Myocyte (in vitro differentiated cells): Measurements from ENCODE around the gene RBPJ. TPM values are rescaled to one million over a fixed set of nuclear protein-coding genes. Genes with fewer than 3 reads are reported as not detected.

Experiments
- DNase-seq: peaks from one replicate; pipeline ENCODE4 v3.0.0-alpha.2; 2012; ENCODE audit warnings: low read depth
- total RNA-seq: library from RNA; depleted of rRNA; stranded (reverse); fragments of >200 nt; gene quantifications from 2 replicates; pipeline ENCODE4 v1.2.3, GENCODE V29; 2014

Gene RBPJ
- total RNA-seq, 1 donor from 2014 or later: 95.2 TPM

DNA sequence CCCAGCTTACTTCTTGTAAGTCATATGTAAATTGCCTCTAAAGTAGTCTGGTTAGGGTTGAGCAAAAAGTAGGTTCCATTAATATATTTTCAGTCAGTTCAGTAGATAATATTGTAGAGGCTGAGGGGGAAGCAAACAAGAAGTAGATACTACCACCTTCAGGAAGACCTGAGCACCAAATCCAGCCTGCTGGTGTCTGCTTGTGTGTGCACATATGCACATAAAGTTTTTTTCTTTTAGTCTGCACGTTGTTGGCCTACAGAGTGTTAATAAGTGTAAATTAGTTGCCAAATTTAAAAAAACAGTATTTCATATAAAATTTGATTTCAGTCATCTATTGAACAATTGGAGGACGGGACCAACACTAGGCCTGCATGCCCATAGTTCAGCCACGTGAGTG is 92.8 kb downstream of the RBPJ start:
- DNase-seq: no peak

DNA sequence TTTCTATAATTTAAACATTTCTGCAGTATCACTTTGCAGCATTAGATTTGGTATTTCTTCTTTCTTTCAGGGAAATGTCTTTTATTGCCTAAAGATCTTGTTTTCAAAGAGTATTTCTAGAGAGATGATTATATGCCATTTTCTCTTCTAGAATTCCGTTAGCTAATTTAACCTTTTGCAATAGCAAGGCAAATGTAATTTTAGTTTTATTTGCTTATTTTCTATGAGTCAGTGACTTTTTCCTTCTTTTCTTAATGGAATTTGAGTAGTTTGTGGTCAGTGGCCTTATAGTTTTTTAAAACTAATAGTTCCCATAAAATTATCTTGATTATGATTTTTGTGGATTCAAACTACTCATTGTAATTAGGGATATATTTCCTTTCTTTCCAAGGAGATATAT is 97.3 kb downstream of the RBPJ start:
- no peak for DNase-seq

DNA sequence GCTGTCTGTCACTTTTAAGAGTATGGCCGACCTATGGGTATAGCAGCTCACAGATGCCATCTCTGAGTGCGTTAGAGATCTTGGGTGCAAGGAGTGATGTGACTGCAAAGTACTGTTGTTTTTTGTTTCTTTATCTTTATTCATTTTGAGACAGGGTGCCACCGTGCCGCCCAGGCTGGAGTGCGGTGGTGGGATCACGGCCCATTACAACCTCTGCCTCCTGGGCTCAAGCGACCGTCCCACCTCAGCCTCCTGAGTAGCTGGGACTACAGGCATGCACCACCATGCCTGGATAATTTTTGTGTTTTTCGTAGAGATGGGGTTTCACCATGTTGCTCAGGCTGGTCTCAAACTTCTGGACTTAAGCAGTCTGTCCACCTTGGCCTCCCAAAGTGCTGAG is 98.0 kb downstream of the RBPJ start:
- no peak for DNase-seq

DNA sequence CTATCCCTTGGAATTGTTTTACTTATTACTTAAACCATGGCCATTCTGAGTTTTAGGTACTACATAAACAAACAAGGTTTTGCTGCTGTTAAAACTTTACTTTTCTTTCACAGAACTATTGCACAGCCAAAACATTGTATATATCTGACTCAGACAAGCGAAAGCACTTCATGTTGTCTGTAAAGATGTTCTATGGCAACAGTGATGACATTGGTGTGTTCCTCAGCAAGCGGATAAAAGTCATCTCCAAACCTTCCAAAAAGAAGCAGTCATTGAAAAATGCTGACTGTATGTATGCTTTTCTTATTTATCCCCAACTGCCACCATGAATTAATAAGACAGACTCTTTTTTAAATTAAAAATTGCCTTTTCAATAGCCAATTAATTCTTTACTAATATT is 99.6 kb downstream of the RBPJ start:
- DNase-seq: no peak

DNA sequence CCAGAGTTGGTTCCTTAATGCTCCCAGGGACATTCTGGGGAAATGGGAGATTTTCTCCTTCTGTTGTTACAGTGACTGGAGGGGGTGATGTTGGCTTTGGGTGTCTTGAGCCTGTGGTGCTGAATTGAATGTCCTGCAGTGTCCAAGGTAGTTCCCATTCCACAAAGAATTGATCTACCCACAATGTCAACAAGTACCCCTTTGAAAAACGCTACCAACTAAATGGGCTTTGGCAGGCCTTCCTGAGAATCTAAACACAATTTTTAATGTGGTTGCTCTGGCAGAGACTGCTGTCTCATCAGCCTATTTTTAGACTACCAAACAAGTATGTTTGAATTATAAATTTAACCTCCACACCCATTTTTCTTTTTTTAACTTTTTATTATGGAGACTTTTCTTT is 100.1 kb downstream of the RBPJ start:
- DNase-seq: peak; percentile 62

DNA sequence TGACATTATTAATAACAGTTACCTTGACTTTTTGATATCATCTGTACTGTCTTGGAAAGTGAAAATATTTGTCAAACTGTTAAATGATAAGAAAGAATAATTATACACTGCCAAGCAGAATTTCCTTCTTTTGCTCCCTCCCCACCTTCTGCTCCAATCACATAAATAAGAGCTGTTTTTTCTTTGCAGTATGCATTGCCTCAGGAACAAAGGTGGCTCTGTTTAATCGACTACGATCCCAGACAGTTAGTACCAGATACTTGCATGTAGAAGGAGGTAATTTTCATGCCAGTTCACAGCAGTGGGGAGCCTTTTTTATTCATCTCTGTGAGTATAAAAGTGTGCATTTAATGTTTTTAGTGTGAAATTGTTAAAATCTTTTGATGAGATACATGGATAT is 103.3 kb downstream of the RBPJ start:
- no peak for DNase-seq

DNA sequence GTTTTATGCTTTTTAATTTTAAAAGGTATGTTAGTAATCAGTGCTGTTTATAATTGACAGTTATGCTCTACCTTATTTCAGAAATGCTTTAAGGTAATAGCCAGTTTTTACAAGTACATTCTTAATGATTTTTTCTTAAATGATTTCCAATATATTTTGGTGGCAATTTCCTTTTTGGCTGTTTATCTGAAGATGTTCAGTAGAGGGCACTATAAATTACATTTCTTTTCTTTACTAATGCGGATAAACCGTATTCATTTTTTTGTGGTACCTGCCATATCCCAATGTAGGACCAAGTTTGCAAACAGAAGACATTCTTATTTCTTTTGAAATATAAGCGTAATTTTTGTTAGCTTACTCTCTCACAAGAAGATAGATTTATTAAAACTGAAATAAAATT is 104.0 kb downstream of the RBPJ start:
- DNase-seq: no peak

DNA sequence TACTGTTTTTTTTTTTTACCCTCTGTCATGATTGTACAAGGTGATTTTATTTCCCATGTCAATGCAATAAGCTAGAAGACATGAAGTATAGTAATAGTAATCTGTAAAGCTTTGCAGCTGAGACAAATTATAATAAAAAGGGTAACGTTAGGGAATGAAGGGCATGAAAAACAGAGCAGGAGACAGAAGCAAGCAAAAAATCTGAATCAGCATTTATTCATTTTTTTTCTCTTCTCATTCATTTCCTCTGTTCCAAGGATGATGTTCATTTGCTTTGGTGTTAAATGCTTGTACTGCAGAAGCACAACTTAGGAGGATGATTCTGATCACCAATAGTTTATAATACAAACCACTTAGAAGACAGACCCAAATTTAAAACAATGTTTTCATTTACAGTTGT is 105.1 kb downstream of the RBPJ start:
- no peak for DNase-seq

DNA sequence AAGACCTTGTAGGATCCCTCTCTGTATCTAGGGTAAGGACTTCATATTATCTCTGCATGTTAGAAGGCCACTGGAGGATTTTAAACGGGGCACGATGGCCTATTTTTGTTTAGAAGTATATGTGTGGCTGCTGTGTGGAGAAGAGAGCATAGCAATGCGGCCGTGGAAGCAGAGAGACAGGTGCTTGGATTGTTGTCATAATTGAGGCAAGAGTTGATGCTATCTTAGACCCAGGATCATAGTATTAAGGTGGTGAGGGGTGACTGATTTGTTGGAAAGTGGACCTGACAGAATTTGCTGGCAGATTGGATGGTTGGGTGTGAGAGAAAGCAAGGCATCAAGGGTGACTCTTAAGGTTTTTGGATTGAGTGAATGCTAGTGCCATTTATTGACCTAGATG is 106.1 kb downstream of the RBPJ start:
- peak; percentile 77 for DNase-seq

DNA sequence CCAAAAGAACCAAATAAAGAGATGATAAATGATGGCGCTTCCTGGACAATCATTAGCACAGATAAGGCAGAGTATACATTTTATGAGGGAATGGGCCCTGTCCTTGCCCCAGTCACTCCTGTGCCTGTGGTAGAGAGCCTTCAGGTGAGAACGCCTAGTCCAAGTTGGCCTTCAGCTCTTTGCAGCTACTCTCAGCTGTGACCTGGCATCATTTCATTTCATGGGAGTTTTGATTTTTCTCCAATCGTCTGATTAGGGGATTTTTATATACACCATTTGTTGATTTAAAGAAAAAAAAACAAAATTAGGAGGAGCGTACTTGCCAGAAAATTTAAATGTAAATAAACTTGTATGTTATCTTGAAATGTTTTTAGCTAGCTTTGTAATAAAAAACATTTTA is 109.1 kb downstream of the RBPJ start:
- no peak for DNase-seq

DNA sequence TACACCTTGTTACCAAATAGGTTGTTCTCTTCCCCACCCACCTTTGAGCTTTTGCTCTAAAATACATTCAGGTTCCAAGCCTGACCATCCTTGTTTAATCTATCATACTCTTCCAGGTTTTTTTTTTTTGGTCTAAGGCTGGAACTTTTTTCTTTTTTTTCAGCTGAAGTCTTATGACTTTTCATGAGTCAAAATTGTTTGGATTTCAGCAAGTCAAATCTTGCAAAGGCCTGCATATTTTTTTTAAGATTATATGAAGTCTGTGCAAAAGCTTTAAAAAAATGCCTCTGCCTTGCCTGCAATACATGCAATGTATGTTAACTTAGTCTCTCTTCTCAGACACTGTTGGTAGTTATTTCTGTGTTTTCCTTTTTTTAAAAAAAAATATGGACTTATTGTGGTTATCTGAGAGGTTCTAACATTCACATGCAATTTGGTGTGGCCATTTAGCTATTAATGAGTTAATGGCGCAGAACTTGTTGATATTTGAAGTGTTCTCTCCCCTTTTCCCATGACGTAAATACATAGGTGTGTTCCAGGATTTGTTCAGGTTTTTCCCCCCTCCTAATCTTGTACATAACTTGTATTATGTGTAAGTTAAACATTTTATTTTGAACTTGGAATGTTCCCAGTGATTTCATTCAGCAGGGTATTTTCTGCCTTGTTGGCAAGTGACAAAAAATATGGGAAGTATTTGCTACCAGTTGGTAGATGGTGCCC is 110.8 kb downstream of the RBPJ start:
- peak; percentile 35 for DNase-seq

DNA sequence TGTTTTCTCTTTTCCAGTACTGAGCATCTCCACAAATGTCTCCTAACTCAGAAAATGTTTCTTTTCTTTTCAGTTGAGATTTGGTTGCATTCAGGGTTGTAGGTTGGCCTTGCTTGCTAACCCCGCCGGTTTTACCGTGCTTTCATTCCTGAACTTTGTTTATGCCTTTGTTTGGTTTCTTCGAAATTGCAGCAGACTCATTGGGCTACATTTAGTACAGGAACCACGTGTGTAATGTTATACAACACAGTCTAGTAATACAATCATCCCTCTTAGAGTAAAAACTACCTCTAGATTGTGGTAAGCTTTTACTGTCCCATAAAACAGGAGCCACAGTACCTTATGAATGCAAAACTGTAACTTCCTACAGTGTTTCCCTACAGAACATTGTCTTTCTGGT is 111.6 kb downstream of the RBPJ start:
- DNase-seq: no peak

DNA sequence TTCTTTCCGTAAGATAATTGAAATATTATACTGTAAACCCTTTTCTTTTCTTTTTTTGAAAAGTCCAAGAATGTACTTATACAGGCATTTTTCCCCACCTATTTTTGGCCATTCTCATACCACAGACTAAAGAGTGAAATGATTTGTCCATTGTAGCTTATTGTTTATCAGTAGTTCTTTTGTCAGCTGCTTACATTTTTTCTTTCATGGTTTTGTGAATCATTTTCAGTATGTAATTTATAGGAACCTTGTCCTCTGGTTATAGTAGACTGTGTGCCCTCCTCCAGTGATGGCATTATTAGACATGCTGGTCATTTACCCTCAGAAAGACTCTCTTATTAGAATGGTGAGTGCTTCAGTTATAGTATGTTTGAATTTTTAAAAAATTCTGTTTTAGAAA is 112.7 kb downstream of the RBPJ start:
- DNase-seq: no peak

DNA sequence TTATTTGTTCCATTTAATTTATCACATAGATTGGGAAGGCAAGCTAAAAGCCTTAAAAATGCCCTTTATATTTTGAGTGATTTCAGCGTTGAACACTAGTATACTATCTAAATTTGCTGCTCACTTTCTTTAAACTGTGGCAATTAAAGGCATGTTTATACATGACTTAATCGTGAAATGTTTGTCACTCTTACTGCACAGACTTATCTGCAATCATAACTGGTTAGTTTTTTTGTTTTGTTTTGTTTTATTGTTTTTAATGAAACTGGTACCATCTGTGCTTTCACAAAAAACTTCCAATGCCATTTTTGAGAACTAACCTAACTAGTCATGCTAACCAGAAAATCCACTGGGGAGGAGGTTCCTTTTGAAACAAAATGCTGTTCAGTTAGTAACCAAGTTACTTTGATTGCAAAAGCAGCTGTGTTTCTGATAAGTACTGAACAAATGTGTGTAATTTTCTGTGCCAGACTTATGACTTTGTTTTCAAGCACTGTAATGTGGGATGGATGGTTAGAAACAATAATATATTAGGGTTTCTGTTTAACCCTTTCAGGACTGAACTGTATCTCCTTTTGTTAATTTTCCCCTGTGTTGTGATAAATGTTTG is 113.3 kb downstream of the RBPJ start:
- peak; percentile 54 for DNase-seq

DNA sequence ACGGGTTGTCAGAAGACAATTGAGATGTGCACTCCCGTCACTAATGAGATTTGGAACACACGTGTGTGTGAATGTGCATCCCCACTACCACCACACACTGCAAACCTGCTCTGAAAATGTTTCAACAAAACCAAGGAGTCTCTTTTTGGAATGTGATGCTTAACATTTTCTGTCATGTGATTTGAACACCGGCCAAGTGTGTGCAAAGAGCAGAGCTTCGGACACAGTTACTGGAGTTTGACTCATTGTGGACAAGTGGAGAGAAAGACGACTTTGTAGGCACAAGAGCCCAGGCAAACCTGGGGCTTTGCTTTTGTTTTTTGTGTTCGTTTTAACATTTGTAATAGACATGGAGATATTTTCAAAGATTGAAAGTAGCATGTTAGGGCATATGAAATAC is 120.3 kb downstream of the RBPJ start:
- peak; percentile 41 for DNase-seq

DNA sequence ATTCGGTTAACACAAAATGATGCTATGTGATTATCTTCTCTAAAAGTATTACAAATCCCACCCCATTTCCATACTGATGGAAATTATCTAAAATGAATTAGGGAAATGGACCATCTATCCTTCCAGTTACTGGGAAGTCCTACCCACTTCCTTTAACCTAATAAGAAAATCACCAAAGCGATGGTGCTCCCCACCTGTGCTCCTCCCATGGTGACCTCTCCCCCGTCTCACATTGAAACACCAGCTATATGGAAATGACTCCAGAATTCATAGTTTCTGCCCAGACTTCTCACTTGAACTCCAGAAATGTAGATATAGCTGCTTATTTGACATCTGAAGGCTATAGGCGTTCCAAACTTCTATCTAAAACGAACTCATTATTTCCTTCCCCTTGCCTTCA is 121.0 kb downstream of the RBPJ start:
- no peak for DNase-seq

DNA sequence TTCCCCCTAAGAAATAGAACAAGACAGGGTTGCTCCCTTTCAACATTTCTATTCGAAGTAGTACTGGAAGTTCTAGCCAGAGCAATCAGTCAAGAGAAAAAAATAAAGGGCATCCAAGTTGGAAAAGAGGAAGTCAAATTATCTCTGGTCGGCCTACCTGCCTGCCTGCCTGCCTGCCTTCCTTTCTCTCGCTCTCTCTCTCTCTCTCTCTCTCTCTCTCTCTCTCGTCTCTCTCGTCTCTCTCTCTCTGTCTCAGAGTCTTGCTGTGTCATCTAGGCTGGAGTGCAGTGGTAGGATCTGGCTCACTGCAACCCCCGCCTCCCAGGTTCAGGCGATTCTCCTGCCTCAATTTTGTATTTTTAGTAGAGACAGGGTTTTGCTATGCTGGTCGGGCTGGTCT is 126.6 kb downstream of the RBPJ start:
- DNase-seq: no peak

DNA sequence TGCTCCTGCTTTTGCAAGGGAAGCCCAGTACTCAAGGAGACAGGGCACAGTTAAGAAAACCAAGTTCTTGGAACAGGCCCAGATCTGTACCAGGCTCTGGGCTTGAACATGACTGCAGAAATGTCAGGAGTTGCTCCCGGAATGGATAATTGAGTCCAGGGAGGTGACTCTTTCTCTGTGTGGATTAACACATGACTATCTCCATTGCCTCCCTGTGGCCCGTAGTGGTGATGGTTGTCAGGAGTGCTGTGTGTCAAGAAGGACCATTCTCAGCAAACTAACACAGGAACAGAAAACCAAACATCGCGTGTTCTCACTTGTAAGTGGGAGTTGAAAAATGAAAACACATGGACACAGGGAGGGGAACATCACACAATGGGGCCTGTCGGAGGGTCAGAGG is 129.6 kb downstream of the RBPJ start:
- DNase-seq: no peak

DNA sequence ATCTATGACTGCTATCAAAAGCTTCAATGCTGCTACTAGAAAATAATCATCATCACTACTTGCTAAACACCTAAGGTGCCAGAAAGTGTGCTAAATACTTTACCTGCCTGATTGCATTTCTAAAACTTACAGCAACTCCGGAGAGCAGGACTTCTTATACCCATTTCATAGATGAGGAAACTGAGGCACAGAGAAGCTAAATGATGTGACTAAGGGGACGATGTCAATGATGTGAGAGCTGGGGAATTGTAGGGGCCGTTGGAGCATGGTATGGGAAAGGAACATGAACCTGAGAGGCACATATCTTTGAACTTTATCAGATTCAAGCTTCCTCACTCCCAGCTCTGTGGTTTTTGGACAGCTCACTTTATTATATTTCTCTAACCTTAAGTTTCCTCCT is 130.8 kb downstream of the RBPJ start:
- DNase-seq: no peak

DNA sequence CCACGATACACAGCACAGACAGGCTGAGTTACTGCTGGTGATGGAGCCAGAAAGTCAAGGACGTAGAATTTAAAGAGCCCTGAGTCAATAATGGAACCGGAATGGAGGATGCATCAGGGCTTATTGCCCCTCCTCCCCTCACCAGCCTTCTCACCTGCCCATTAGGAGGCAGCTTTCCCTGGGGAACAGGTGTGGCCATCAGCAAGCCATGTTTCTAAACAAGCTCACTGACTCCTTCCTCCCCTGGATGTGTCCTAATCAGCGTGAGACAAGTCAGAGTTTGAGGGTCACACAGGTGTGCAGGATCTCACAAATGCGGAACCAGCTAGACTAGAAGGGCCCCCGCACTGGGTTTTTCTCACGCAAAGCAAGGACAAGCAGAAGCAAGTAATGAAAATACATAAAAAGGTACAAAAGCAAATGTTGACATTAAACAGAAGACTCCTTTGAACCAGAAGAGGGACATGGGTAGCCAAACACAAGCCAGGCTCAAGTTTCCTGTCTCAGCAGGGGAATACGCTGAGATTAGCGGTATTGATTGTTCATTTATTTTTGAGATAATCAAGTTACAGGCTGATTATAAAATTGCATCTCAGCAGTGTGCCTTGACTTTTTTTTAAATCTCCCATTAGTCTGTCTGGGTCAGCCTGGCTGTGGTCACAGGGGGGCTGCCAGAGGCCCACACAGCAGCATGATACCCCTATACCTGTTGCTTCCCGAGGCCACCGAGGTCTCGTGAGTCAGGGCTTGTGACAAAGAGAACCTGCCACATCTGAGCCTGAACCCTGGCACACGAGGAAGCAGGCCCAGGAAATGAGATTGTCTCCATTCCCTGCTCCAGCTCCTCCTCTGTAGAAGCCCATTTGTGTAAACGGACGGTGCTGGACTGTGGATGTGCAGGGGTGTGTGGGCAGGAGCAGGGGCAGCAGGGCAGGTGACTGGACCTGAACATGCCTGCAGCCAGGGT is 132.0 kb downstream of the RBPJ start:
- DNase-seq: no peak

DNA sequence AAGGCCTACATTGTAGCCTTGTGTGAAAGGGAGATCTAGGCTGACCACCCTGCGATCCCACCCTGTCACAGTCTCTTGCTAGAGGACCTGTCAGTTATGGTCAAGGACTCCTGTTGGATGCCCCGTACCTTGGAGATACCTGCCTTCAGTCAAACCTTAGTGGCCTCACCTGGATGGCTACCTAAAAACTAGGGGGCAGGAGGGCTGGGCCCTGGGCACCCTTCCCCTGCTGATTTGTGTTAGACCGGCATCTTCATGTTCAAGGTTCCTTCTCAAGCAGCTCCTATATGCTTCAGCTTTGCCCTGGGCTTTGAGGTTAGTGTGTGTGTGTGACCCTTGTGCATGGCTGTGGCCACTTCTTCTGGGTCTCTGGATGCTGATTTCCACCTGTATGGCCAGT is 134.1 kb downstream of the RBPJ start:
- DNase-seq: no peak

DNA sequence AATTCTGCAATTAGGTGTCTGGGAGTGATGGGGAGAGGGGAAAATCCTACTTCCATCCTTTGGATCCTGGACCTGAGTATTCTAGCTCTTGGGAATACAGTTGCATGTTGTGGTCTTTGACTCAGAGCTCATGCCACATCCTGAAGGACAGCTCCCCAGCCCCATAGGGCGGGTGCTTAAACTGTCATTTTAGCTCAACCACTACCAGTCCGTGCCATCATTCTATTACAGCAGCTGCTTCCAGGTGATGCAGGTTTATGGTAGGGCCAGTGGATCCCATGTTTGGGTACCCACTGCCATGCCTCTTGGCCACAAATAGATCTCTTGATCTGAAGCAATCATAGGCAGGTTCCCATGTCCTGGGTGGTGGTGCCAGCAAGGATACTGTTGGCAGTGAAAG is 134.8 kb downstream of the RBPJ start:
- DNase-seq: peak; percentile 57
